ENCODE measurements around the gene ALOX5AP. TPM values are rescaled to one million over a fixed set of nuclear protein-coding genes. Genes with fewer than 3 reads are reported as not detected.

ALOX5AP gene
- total and polyA plus RNA-seq, 2 donors (not counting 1 experiment from before 2014, with no cell fraction given): 0.17 to 0.25 TPM

DNA sequence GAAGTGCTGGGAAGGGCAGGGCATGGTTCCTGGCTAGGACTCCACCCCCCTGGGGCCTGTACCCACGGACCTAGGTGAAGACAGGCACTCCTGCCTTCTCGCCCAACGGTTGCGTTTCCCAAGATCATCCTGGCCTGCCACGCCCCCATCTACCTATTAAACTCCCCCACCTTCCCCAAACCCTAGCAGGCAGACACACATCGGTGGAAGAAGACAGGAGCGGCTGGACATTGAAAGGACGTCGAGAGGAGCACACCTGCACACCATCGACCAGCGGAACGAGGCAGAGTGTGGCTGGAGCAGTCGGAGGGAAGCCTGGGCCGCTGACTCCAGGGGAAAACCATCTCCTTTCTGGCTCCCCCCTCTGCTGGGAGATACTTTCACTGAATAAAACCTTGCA lies 45.6 kb upstream of the ALOX5AP start:
- no peak overlapping the region for H2AFZ ChIP-seq (ENCODE audit: low read length)
- peak overlapping the region; percentile 58 for H3K9ac ChIP-seq (ENCODE audit: insufficient read depth, low read length)

DNA sequence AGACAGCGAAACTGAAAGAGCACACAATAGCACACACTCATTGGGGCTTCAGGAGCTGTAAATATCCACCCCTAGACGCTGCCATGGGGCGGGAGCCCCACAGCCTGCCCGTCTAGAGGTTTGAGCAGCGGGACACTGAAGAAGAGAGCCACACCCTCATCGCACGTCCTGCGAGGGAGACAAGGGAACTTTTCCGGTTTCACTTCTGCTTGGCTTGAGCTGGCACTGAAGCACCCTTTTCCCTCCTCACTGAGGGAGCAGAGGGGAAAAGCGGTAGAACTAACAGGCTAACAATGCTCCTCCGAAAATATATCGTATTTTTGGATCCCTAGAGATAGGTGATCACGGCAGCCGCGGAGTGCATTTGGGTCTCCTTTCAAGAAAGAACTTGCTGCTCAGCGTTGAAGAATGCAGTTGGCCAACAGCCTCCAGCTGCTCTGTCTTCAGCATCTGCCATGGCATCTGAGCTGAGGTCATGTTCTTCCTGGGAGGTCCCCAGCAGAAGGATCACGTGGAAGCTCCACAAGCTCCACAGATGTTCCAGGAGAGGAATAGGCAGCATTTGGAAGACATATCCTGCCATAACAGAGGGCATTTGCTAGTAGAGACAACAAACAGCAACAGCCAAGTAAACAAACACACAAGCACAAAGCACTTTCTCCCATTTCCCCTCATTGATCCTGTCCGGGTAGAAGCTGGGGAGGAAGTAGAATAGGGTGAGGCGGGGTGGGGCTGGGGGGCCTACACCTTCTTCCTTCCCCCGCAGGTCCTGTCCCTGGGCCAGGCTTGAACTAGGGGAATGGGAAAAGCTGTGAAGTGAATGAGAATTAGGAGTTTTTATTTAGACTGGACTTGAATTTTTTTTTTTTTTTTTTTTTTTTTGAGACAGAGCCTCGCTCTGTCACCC lies 44.8 kb upstream of the ALOX5AP start:
- DNase-seq (ENCODE audit: low read depth in 2 of 2): peak; percentile 95 to 98
- Histone ChIP-seq H3K4me1 (ENCODE audit: control insufficient read depth, extremely low read depth, insufficient read depth, low read length) (peaks cover 9% of the 10 kb centered on the region), H3K27me3 (ENCODE audit: control insufficient read depth, insufficient read depth, low read length) (no peaks in the 10 kb centered on the region), H2AFZ (ENCODE audit: low read length) (peak overlapping the region; percentile 73), H3K27ac (ENCODE audit: insufficient read depth, low read length) (peak overlapping the region; percentile 95), H3K4me3 (replicated peaks in 1 of 4; ENCODE audit: control extremely low read depth in 1 of 4, insufficient read depth in 1 of 4, low read depth in 3 of 4, low read length in 4 of 4) (peak overlapping the region; percentile 47 to 61 (median 58)), H3K79me2 (ENCODE audit: control insufficient read depth, insufficient read depth, low read length) (no peaks in the 10 kb centered on the region), H3K9ac (ENCODE audit: insufficient read depth, low read length) (peak overlapping the region; percentile 58), H3K9me3 (ENCODE audit: control insufficient read depth, insufficient read depth, low read depth, low read length) (no peaks in the 10 kb centered on the region), H3K4me2 (ENCODE audit: extremely low read depth, insufficient read depth, low read length) (peak overlapping the region; percentile 89), H4K20me1 (ENCODE audit: control insufficient read depth, extremely low read depth, insufficient read depth, low read length) (no peaks in the 10 kb centered on the region), H3K36me3 (ENCODE audit: control insufficient read depth, insufficient read depth, low read length) (no peaks in the 10 kb centered on the region)
- TF ChIP-seq, protein P1, sequence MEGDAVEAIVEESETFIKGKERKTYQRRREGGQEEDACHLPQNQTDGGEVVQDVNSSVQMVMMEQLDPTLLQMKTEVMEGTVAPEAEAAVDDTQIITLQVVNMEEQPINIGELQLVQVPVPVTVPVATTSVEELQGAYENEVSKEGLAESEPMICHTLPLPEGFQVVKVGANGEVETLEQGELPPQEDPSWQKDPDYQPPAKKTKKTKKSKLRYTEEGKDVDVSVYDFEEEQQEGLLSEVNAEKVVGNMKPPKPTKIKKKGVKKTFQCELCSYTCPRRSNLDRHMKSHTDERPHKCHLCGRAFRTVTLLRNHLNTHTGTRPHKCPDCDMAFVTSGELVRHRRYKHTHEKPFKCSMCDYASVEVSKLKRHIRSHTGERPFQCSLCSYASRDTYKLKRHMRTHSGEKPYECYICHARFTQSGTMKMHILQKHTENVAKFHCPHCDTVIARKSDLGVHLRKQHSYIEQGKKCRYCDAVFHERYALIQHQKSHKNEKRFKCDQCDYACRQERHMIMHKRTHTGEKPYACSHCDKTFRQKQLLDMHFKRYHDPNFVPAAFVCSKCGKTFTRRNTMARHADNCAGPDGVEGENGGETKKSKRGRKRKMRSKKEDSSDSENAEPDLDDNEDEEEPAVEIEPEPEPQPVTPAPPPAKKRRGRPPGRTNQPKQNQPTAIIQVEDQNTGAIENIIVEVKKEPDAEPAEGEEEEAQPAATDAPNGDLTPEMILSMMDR (conservative IDR thresholded peaks at IDR 0.05 in 1 of 2, IDR thresholded peaks at IDR 0.05 in 1 of 2; ENCODE audit: low read depth in 1 of 2, low read length in 2 of 2): no peak
- TF ChIP-seq EZH2 (IDR thresholded peaks at IDR 0.05; ENCODE audit: low read length, missing control alignments): no peak

More for the DNA sequence above, 45.6 kb upstream of the ALOX5AP start:
- no peaks in the 10 kb centered on the region for H3K9me3 ChIP-seq (ENCODE audit: control insufficient read depth, insufficient read depth, low read depth, low read length)
- TF ChIP-seq EZH2 (IDR thresholded peaks at IDR 0.05; ENCODE audit: low read length, missing control alignments): no peak
- TF ChIP-seq, protein P1 (conservative IDR thresholded peaks at IDR 0.05 in 1 of 2, IDR thresholded peaks at IDR 0.05 in 1 of 2; ENCODE audit: low read depth in 1 of 2, low read length in 2 of 2): no peak
- no peaks in the 10 kb centered on the region for H3K27me3 ChIP-seq (ENCODE audit: control insufficient read depth, insufficient read depth, low read length)
- DNase-seq (ENCODE audit: low read depth in 2 of 2): no peak
- no peaks in the 10 kb centered on the region for H4K20me1 ChIP-seq (ENCODE audit: control insufficient read depth, extremely low read depth, insufficient read depth, low read length)
- H3K79me2 ChIP-seq (ENCODE audit: control insufficient read depth, insufficient read depth, low read length): no peaks in the 10 kb centered on the region
- peak overlapping the region in 1 of 4 experiments; percentile 57 for H3K4me3 ChIP-seq (replicated peaks in 1 of 4; ENCODE audit: control extremely low read depth in 1 of 4, insufficient read depth in 1 of 4, low read depth in 3 of 4, low read length in 4 of 4)
- H3K27ac ChIP-seq (ENCODE audit: insufficient read depth, low read length): peak overlapping the region; percentile 95
- H3K4me1 ChIP-seq (ENCODE audit: control insufficient read depth, extremely low read depth, insufficient read depth, low read length): peaks cover 9% of the 10 kb centered on the region
- no peaks in the 10 kb centered on the region for H3K36me3 ChIP-seq (ENCODE audit: control insufficient read depth, insufficient read depth, low read length)
- peak overlapping the region; percentile 89 for H3K4me2 ChIP-seq (ENCODE audit: extremely low read depth, insufficient read depth, low read length)

DNA sequence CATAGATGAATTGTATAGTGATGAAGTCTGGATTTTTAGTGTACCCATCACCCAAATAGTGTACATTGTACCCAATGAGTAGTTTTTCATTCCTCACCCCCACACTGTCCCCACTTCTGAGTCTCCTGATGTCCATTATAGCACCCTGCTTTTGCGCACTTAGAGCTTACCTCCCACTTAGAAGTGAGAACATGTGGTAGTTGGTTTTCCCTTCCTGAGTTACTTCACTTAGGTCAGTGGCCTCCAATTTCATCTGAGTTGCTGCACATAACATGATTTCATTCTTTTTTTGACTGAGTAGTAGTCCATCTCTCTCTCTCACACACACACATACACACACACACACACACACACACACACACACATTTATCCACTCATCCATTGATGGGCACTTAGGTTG lies 43.2 kb upstream of the ALOX5AP start:
- no peak for DNase-seq (ENCODE audit: low read depth in 2 of 2)
- no peaks in the 10 kb centered on the region for H3K79me2 ChIP-seq (ENCODE audit: control insufficient read depth, insufficient read depth, low read length)
- no peak for TF ChIP-seq EZH2 (IDR thresholded peaks at IDR 0.05; ENCODE audit: low read length, missing control alignments)
- TF ChIP-seq, protein P1 (conservative IDR thresholded peaks at IDR 0.05 in 1 of 2, IDR thresholded peaks at IDR 0.05 in 1 of 2; ENCODE audit: low read depth in 1 of 2, low read length in 2 of 2): no peak
- H3K9me3 ChIP-seq (ENCODE audit: control insufficient read depth, insufficient read depth, low read depth, low read length): no peaks in the 10 kb centered on the region
- H3K27me3 ChIP-seq (ENCODE audit: control insufficient read depth, insufficient read depth, low read length): no peaks in the 10 kb centered on the region
- no peaks in the 10 kb centered on the region for H4K20me1 ChIP-seq (ENCODE audit: control insufficient read depth, extremely low read depth, insufficient read depth, low read length)
- H3K27ac ChIP-seq (ENCODE audit: insufficient read depth, low read length): no peak overlapping the region
- no peak overlapping the region for H3K9ac ChIP-seq (ENCODE audit: insufficient read depth, low read length)
- no peaks in the 10 kb centered on the region for H3K36me3 ChIP-seq (ENCODE audit: control insufficient read depth, insufficient read depth, low read length)
- no peak overlapping the region for H3K4me3 ChIP-seq (replicated peaks in 1 of 4; ENCODE audit: control extremely low read depth in 1 of 4, insufficient read depth in 1 of 4, low read depth in 3 of 4, low read length in 4 of 4)
- no peak overlapping the region for H3K4me2 ChIP-seq (ENCODE audit: extremely low read depth, insufficient read depth, low read length)
- H3K4me1 ChIP-seq (ENCODE audit: control insufficient read depth, extremely low read depth, insufficient read depth, low read length): peaks cover 15% of the 10 kb centered on the region
- no peak overlapping the region for H2AFZ ChIP-seq (ENCODE audit: low read length)

Measured in fibroblast of lung (primary cell).